Pulmonary artery endothelial cell (primary cell): Measurements from ENCODE around the gene SIVA1. TPM values are rescaled to one million over a fixed set of nuclear protein-coding genes. Genes with fewer than 3 reads are reported as not detected.

Source experiments
- DNase-seq: peaks from one replicate; pipeline ENCODE4 v3.0.0-alpha.2; 2011; ENCODE audit warnings: low read depth, low spot score
- total RNA-seq: library from RNA; depleted of rRNA; stranded (reverse); fragments of >200 nt; gene quantifications from 2 replicates; pipeline ENCODE4 v1.2.3, GENCODE V29; 2014

SIVA1 gene
- total RNA-seq, 1 donor from 2014 or later, result 95.4 TPM

DNA sequence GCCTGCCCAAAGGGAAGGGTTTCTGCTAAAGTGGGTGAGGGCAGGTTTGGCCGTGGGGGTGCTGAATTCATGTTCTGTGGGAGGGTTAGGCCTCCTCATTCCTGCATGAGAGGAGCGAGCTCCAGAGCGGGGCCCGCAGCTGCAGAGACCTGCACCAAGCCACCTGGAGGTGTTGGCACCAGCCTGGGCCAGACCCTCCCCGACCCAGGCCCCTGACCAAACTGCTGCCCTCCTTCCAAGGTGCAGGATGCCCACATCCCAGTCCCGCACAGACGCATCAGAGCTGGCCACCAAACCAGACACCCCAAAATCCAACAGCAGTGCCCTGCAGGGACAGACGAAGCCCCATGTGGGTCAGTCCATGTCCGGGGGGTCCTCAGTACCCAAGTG, 18.4 kb upstream of the SIVA1 start:
- DNase-seq, result no peak

- DNase-seq, result no peak
Measured at GRCh38 chr14:104734991-104735779, 17.8 kb upstream of the SIVA1 start.

- DNase-seq, result peak; percentile 44
Measured at GRCh38 chr14:104735830-104736642, 16.9 kb upstream of the SIVA1 start.

GRCh38 chr14:104738375-104739019, 14.4 kb upstream of the SIVA1 start:
- DNase-seq, result no peak

DNA sequence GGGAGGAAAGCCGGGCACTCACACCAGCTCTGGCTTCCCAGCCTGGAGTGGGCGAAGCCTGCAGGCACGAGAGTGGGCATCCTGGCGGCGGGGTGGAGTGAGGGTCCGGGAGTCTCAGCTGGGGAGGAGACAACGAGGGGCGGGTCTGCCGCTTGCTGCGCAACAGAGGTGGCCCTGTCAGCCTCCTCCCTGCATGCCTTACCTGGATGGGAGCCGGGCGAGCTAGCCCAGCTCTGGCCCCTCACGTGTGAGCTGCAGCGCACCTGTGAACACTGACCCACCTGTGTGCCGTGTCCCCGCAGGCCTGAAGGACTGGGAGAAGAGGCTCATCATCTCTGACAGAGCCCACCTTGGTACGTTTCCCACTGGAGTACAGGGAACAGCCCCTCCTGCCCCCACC, 13.9 kb upstream of the SIVA1 start:
- no peak for DNase-seq

DNA sequence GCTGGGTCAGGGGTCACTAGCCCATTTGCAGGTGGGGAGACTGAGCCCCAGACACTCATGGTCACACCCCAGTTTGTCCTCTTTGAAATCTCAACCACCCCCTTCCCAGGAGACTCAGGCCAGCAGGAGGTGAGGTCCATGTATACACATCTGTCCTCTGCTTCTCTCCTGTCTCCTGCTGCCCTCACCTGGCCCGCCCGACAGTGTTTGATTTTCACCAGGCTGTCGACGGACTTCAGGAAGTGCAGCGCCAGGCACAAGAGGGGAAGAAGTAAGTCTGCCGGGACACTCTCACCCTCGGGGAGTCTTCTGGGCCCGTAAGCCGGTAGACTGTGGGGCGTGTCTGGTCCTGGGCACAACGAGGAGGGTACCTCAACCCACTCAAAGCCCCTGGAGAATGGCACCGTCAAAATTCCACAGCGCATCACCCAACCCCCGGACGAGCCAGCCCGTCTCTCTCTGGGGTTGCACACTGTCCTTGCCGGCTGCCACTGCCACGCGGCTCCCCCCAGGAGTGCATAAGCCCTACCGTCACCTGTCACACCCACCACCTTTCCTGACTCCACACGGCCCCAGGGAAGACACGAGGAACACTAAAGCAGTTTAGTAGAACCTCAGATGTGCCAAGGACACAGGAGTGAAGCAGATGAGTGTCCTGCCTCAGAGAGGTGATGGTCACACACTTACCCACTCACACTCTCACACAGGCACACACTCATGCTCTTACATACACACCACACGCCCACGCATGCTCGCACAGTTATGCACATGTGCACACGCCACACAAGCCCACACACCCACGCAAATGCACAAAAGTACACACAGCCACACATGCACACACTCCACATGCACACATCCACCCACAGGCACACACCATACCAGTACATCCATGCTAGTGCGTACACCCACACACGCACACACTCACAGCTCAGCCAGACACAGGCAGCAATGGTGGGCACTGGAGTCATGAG, 13.1 kb upstream of the SIVA1 start:
- no peak for DNase-seq

- DNase-seq, result no peak
Measured at GRCh38 chr14:104741108-104741802, 11.7 kb upstream of the SIVA1 start.

- no peak for DNase-seq
Measured at GRCh38 chr14:104741803-104742251, 11.1 kb upstream of the SIVA1 start.

DNA sequence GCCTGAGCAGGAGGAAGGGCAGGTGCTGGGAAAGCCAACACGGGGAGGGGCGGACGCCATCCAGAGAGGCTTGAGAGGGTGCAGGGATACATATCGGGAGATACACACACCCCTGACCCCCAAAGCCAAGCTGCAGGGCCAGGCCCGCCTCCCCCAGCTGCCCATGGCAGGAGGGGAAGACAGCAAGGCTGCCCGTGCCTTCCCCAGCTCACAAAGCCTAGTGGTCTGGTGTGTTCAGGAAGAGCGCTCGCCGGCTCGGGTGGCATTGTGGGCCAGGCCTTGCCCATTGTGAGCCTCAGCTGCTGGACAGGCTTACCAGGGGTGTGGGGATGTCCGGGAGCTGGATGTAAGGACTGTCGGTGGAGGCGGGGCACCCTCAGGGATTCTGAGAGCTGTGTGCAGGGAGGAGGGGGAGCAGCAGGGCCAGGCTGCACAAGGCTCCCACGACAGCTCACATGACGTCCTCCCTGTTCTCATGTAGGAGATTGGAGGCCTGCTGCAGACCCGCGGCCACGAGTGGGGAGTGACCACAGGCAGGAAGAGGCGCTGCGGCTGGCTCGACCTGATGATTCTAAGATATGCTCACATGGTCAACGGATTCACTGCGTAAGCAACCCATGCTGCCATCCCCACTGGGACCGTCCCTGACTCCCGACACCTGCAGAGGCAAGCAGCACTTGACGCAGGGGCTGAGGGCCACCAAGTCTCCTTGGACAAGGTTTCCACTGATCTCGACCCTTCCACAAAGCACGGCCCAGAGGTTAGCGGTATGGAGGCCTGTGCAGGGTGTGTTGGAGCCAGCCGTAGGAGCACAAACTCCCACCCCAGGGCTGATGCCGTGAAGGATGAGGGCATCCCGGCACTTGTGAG, 10.1 kb upstream of the SIVA1 start:
- DNase-seq, result no peak

DNA sequence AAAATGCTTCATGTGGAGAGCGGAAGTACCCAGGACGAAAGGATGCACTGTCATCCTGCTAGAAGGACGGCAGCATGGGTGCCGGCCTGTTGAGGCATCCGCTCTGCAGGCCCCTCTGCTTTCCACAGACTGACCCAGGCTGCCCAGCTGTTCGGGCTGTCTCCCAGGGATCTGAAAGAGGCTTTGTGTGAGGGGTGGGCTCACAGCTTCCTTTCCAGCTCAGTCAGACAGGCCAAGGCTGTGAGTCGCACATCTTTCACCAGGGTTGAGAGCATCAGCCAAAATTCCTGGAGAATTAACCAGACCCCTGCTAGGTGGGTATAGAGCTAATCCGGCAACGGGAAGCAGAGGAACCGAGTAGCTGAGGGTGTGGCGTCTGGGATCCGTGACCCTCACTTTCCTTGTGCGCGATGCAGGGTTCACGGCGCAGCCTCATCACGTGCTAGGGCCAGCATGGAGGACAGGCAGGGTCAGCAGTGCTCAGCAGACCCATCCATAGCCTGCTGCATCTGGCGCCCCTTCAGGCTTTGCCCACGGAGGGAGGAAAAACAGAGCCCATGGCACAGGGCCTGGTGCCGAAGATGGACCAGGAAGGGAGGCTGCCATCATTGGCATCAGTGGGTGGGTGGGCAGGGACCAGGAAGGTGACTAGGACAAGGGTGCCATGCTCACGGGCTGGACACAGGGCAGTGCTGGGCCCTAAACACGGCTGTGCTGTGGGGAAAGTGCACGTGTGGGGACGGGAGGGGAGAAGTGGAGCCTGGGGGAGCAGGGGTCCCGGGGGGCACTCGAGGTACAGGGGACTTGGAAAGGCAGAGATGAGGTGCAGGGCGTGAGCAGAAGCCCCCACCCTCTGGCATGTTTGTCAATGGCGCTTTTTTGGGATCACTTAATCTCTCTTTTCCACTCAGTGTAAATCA, 9.2 kb upstream of the SIVA1 start:
- DNase-seq, result no peak

DNA sequence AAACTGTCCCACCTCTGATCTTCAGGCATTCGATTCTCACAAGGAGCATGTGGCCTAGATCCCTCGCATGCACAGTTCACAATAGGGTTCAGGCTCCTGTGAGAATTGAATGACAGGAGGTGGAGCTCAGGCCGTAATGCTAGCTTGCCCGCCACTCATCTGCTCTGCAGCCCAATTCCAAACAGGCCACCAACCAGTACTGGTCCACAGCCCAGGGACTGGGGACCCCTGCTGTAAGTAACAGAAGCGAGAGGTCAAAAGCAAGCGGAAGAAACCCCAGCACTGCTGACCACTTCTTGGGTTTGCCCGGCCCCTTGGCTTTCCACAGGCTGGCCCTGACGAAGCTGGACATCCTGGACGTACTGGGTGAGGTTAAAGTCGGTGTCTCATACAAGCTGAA, 8.5 kb upstream of the SIVA1 start:
- no peak for DNase-seq

- DNase-seq, result no peak
Measured at GRCh38 chr14:104745431-104745830, 7.5 kb upstream of the SIVA1 start.

DNA sequence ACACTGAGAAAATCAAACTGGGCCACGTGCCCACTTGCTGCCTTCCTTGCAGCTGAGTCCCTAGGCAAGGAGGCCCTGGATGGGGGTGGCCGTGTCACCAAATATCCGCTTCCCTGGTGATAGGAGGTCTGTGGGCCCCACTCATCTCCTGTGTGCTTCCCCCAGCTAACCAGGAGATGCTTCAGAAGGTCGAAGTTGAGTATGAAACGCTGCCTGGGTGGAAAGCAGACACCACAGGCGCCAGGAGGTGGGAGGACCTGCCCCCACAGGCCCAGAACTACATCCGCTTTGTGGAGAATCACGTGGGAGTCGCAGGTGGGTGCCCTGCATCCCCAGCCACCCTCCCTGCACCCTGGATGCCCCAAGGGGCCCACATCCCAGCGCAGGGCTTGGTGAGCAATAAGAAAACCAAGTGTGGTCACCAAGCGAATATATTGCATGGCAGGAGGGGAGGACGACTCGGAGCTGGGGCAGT, 6.8 kb upstream of the SIVA1 start:
- no peak for DNase-seq

- DNase-seq, result no peak
Measured at GRCh38 chr14:104746934-104747481, 5.9 kb upstream of the SIVA1 start.

GRCh38 chr14:104747876-104748275, 5.1 kb upstream of the SIVA1 start:
- no peak for DNase-seq

GRCh38 chr14:104749111-104749649, 3.8 kb upstream of the SIVA1 start:
- no peak for DNase-seq

GRCh38 chr14:104750056-104750752, 2.7 kb upstream of the SIVA1 start:
- DNase-seq, result no peak
